Kidney epithelial cell (primary cell): ENCODE results near the gene FSCN2. TPM values are rescaled to one million over a fixed set of nuclear protein-coding genes. Genes with fewer than 3 reads are reported as not detected.
"Not testable (repeated sequence)": the region's sequence is repeated elsewhere in the genome, so short reads cannot be mapped to it uniquely, and the experiment has no call there.

Source experiments
- DNase-seq: peaks from one replicate; pipeline ENCODE4 v3.0.0-alpha.2; 2010; ENCODE audit warnings: low read depth
- H3K27me3 ChIP-seq: 2 replicates; pipeline ENCODE4 v1.6.0; 2011; ENCODE audit warnings: low read length; ENCODE audit not compliant: control insufficient read depth, insufficient read depth
- H3K36me3 ChIP-seq: 2 replicates; pipeline ENCODE4 v1.5.1; 2011; ENCODE audit warnings: low read length; ENCODE audit not compliant: control insufficient read depth, insufficient read depth
- H3K4me3 ChIP-seq: 2 replicates; pipeline ENCODE4 v1.5.1; 2011; ENCODE audit warnings: low read depth, mild to moderate bottlenecking, control low read depth, low read length
- total RNA-seq: library from RNA; depleted of rRNA; stranded (reverse); fragments of >200 nt; gene quantifications from 2 replicates; pipeline ENCODE4 v1.2.3, GENCODE V29; 2015
- TF ChIP-seq, protein P1 (sequence below): IDR thresholded peaks from 2 replicates; pipeline ENCODE4 v1.5.1; 2011; ENCODE audit warnings: mild to moderate bottlenecking, moderate library complexity, low read length, control low read depth, inconsistent platforms; ENCODE audit not compliant: insufficient read depth, poor library complexity, severe bottlenecking

Gene FSCN2
- total RNA-seq, 1 donor from 2014 or later = 0.29 TPM

GRCh38 chr17:81581758-81582157 lies 53.6 kb downstream of the FSCN2 start:
- peaks cover 11% of the 10 kb centered on the region for H3K36me3 ChIP-seq
- TF ChIP-seq, protein P1, sequence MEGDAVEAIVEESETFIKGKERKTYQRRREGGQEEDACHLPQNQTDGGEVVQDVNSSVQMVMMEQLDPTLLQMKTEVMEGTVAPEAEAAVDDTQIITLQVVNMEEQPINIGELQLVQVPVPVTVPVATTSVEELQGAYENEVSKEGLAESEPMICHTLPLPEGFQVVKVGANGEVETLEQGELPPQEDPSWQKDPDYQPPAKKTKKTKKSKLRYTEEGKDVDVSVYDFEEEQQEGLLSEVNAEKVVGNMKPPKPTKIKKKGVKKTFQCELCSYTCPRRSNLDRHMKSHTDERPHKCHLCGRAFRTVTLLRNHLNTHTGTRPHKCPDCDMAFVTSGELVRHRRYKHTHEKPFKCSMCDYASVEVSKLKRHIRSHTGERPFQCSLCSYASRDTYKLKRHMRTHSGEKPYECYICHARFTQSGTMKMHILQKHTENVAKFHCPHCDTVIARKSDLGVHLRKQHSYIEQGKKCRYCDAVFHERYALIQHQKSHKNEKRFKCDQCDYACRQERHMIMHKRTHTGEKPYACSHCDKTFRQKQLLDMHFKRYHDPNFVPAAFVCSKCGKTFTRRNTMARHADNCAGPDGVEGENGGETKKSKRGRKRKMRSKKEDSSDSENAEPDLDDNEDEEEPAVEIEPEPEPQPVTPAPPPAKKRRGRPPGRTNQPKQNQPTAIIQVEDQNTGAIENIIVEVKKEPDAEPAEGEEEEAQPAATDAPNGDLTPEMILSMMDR = no peak
- H3K27me3 ChIP-seq = no peaks in the 10 kb centered on the region
- no peak overlapping the region for H3K4me3 ChIP-seq
- DNase-seq = no peak

GRCh38 chr17:81582341-81582740 lies 54.2 kb downstream of the FSCN2 start:
- peaks cover 11% of the 10 kb centered on the region for H3K36me3 ChIP-seq

DNA sequence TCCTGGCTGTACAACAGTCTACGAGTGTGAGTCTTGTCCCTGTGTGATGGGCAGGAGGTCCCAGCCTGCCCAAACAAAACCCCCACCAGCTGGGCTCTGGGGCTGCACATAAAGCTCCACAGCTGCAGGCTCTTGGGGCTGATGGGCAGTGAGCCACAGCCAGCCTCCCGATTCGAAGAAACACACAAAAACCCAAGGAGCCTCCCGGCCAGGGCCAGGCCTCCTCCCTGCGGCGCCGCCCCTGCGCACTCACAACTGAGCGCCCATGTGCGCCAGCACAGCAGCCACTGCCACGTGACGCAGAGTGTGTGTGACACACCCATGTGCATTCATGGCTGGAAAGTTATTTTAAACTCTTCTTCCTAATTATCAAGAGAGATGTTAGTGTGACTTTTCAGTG lies 54.6 kb downstream of the FSCN2 start:
- no peak for DNase-seq
- TF ChIP-seq, protein P1 = no peak
- peaks cover 11% of the 10 kb centered on the region for H3K36me3 ChIP-seq
- H3K4me3 ChIP-seq = no peak overlapping the region
- H3K27me3 ChIP-seq = no peaks in the 10 kb centered on the region

More at GRCh38 chr17:81582341-81582740, 54.2 kb downstream of the FSCN2 start:
- DNase-seq = no peak
- Histone ChIP-seq H3K27me3 (no peaks in the 10 kb centered on the region), H3K4me3 (no peak overlapping the region)
- TF ChIP-seq, protein P1 = no peak

GRCh38 chr17:81583589-81584342 lies 55.6 kb downstream of the FSCN2 start:
- H3K4me3 ChIP-seq = no peak overlapping the region
- H3K36me3 ChIP-seq = peaks cover 11% of the 10 kb centered on the region
- no peak for DNase-seq
- TF ChIP-seq, protein P1 = no peak
- no peaks in the 10 kb centered on the region for H3K27me3 ChIP-seq

DNA sequence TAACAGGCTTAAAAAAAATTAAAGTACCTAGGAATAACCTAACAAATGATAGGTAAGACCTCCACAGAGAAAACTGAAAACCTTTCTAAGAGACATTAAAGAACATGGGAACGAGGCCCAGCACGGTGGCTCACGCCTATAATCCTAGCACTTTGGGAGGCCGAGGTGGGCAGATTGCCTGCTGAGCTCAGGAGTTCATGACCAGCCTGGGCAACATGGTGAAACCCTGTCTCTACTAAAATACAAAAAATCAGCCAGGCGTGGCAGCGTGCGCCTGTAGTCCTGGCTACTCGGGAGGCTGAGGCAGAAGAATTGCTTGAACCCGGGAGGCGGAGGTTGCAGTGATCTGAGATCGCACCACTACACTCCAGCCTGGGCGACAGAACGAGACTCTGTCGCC lies 56.6 kb downstream of the FSCN2 start:
- not testable (repeated sequence) for H3K36me3 ChIP-seq, H3K4me3 ChIP-seq, H3K27me3 ChIP-seq, DNase-seq

DNA sequence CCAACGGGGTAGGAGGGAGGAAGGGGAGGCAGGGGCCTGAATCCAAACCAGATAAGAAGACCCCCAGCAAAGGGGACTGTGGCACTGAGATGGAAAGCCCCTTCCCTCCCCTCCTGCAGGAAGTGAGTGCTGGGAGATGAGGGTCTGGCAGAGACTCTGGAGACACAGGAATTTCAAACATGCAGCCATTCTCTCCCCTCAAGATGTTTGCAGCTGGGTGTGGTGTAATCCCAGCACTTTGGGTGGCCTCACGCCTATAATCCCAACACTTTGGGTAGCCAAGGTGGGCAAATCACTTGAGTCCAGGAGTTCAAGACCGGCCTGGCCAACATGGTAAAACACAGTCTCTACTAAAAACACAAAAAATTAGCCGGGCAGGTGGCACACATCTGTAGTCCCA lies 57.9 kb downstream of the FSCN2 start:
- H3K4me3 ChIP-seq = no peak overlapping the region
- H3K27me3 ChIP-seq = no peaks in the 10 kb centered on the region
- peaks cover 9% of the 10 kb centered on the region for H3K36me3 ChIP-seq
- TF ChIP-seq, protein P1 = no peak
- DNase-seq = no peak

Other genes starting within 250 kb of the FSCN2 start
- gene SLC38A10, start 233.1 kb upstream of the FSCN2 start, total RNA-seq = 100 and 120 TPM in 2 replicates
- 6.6 and 15.1 TPM in 2 replicates for gene BAHCC1, start 132.9 kb upstream of the FSCN2 start, total RNA-seq
- 8,883 and 9,424 TPM in 2 replicates for gene ACTG1, start 15.6 kb upstream of the FSCN2 start, total RNA-seq
- 41.4 and 49.1 TPM in 2 replicates for gene FAAP100, start 24.0 kb downstream of the FSCN2 start, total RNA-seq
- gene NPLOC4, start 108.7 kb downstream of the FSCN2 start, total RNA-seq = 61.4 and 73.3 TPM in 2 replicates
- 0.17 and 0.68 TPM in 2 replicates for gene TSPAN10, start 108.8 kb downstream of the FSCN2 start, total RNA-seq
- 2.2 and 5.3 TPM in 2 replicates for gene PDE6G, start 128.2 kb downstream of the FSCN2 start, total RNA-seq
- gene OXLD1, start 138.2 kb downstream of the FSCN2 start, total RNA-seq = 31.3 and 41.7 TPM in 2 replicates
- 22.0 and 25.6 TPM in 2 replicates for gene CCDC137, start 138.4 kb downstream of the FSCN2 start, total RNA-seq
- 58.9 and 67.1 TPM in 2 replicates for gene ARL16, start 155.4 kb downstream of the FSCN2 start, total RNA-seq
- 215 and 239 TPM in 2 replicates for gene HGS, start 155.6 kb downstream of the FSCN2 start, total RNA-seq
- 66.1 and 70.5 TPM in 2 replicates for gene MRPL12, start 175.0 kb downstream of the FSCN2 start, total RNA-seq
- 23.7 and 27.8 TPM in 2 replicates for gene SLC25A10, start 183.9 kb downstream of the FSCN2 start, total RNA-seq